ENCODE data around the gene PRPS1. TPM values are rescaled to one million over a fixed set of nuclear protein-coding genes. Genes with fewer than 3 reads are reported as not detected.

Gene PRPS1
- total and polyA plus RNA-seq, 2 of the 13 experiments (the other 11 are each of a cell fraction or from before 2014, with no cell fraction given): 33.7 to 54.4 TPM

DNA sequence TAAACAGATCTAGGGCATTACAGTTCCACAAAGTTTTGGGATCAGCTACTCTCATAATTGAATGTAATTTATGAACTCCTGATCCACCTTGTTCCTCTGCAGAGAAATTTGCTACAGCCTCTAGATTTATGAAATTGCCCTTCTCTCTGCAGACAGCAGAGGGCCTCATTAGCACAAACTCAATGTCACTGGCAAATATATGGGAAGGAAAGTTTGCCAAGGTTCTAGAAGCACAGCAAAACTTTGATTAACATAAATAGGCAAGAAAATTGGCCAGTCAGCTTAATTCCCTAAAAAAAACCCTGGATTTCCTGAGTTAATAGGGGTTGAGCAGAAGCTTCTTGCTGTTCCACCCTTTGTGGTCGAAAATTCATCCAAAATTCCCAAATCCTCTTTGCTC, 31.5 kb downstream of the PRPS1 start:
- ATAC-seq: 0 out of 3 replicates have a peak, but pooled peaks have one; percentile 43
- H3K4me1 ChIP-seq (ENCODE audit: insufficient read depth, low read length): no peaks in the 10 kb centered on the region
- FAIRE-seq: peak; percentile 79
- peak; percentile 9 for DNase-seq (ENCODE audit: low spot score)
- WGBS (ENCODE audit: low lambda C conversion rate): no CpG with 5 or more reads among the region's 1 CpG
- no peaks in the 10 kb centered on the region for H3K36me3 ChIP-seq (replicated peaks in 1 of 2; ENCODE audit: control insufficient read depth in 1 of 2, insufficient read depth in 2 of 2, low read length in 2 of 2)
- H3K9me3 ChIP-seq (ENCODE audit: low read length): no peaks in the 10 kb centered on the region
- H3K4me3 ChIP-seq (replicated peaks in 1 of 3; ENCODE audit: insufficient read depth in 1 of 3, low read depth in 2 of 3, low read length in 3 of 3): no peak overlapping the region
- no peak overlapping the region for H2AFZ ChIP-seq (ENCODE audit: low read length)
- H4K20me1 ChIP-seq (ENCODE audit: insufficient read depth, low read length): no peaks in the 10 kb centered on the region
- no peaks in the 10 kb centered on the region for H3K79me2 ChIP-seq (ENCODE audit: insufficient read depth, low read length)
- no peak overlapping the region for H3K27ac ChIP-seq (ENCODE audit: extremely low read length, insufficient read depth, low read length)
- intact Hi-C loops (cut with micrococcal nuclease; ENCODE audit: unreplicated experiment) (loop anchor here (1.0 to 5.0 kb wide), 2 partner anchors 118 to 233 kb away; partner anchors contain the start of gene NCBP2L), in situ Hi-C loops (cut with HindIII; ENCODE audit: extremely low pct_ligation_motif_present, low pct_unique_long_range_greater_than_20kb) (loop anchor here (5.0 kb wide), 1 partner anchor 118 kb away; the partner anchor contains the start of genes NCBP2L and TSC22D3)
- TF ChIP-seq SP1 (IDR thresholded peaks at IDR 0.05) (no peak), SP1 (CRISPR knock-in tag; IDR thresholded peaks at IDR 0.05) (no peak), MAFF (IDR thresholded peaks at IDR 0.05; ENCODE audit: low read depth, low read length) (peak; percentile 38; the same call in 1 of the 2 replicates), MAFK (conservative IDR thresholded peaks at IDR 0.05 in 1 of 2, IDR thresholded peaks at IDR 0.05 in 1 of 2; ENCODE audit: low read length in 2 of 2) (peak; percentile 19 to 57; a peak in 2 of 4 replicates), RARA (CRISPR knock-in tag; IDR thresholded peaks at IDR 0.05) (no peak), SALL1 (CRISPR knock-in tag; IDR thresholded peaks at IDR 0.05) (no peak), ZBTB10 (CRISPR knock-in tag; IDR thresholded peaks at IDR 0.05; ENCODE audit: borderline replicate concordance) (no peak), SMC3 (IDR thresholded peaks at IDR 0.05; ENCODE audit: low read length) (peak; percentile 70), STAG1 (CRISPR knock-in tag; IDR thresholded peaks at IDR 0.05) (peak; percentile 46), MAF1 (CRISPR knock-in tag; IDR thresholded peaks at IDR 0.05; ENCODE audit: borderline replicate concordance) (no peak), CREM (IDR thresholded peaks at IDR 0.05) (no peak), CREM (CRISPR knock-in tag; IDR thresholded peaks at IDR 0.05) (no peak), PBX2 (CRISPR knock-in tag; IDR thresholded peaks at IDR 0.05) (no peak), PHF5A (CRISPR knock-in tag; IDR thresholded peaks at IDR 0.05; ENCODE audit: low read depth, unreplicated experiment) (no peak)
- TF ChIP-seq, protein P1, sequence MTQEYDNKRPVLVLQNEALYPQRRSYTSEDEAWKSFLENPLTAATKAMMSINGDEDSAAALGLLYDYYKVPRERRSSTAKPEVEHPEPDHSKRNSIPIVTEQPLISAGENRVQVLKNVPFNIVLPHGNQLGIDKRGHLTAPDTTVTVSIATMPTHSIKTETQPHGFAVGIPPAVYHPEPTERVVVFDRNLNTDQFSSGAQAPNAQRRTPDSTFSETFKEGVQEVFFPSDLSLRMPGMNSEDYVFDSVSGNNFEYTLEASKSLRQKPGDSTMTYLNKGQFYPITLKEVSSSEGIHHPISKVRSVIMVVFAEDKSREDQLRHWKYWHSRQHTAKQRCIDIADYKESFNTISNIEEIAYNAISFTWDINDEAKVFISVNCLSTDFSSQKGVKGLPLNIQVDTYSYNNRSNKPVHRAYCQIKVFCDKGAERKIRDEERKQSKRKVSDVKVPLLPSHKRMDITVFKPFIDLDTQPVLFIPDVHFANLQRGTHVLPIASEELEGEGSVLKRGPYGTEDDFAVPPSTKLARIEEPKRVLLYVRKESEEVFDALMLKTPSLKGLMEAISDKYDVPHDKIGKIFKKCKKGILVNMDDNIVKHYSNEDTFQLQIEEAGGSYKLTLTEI (CRISPR knock-in tag; conservative IDR thresholded peaks at IDR 0.05): no peak
- TF ChIP-seq, protein P2, sequence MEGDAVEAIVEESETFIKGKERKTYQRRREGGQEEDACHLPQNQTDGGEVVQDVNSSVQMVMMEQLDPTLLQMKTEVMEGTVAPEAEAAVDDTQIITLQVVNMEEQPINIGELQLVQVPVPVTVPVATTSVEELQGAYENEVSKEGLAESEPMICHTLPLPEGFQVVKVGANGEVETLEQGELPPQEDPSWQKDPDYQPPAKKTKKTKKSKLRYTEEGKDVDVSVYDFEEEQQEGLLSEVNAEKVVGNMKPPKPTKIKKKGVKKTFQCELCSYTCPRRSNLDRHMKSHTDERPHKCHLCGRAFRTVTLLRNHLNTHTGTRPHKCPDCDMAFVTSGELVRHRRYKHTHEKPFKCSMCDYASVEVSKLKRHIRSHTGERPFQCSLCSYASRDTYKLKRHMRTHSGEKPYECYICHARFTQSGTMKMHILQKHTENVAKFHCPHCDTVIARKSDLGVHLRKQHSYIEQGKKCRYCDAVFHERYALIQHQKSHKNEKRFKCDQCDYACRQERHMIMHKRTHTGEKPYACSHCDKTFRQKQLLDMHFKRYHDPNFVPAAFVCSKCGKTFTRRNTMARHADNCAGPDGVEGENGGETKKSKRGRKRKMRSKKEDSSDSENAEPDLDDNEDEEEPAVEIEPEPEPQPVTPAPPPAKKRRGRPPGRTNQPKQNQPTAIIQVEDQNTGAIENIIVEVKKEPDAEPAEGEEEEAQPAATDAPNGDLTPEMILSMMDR (CRISPR knock-in tag; IDR thresholded peaks at IDR 0.05): peak; percentile 56
- TF ChIP-seq, protein P3, sequence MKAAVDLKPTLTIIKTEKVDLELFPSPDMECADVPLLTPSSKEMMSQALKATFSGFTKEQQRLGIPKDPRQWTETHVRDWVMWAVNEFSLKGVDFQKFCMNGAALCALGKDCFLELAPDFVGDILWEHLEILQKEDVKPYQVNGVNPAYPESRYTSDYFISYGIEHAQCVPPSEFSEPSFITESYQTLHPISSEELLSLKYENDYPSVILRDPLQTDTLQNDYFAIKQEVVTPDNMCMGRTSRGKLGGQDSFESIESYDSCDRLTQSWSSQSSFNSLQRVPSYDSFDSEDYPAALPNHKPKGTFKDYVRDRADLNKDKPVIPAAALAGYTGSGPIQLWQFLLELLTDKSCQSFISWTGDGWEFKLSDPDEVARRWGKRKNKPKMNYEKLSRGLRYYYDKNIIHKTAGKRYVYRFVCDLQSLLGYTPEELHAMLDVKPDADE (CRISPR knock-in tag; IDR thresholded peaks at IDR 0.05): no peak
- H3K27me3 ChIP-seq (ENCODE audit: control insufficient read depth in 1 of 2, insufficient read depth in 2 of 2, low read length in 2 of 2): no peaks in the 10 kb centered on the region; a peak in 1 of 5 replicates
- no peak overlapping the region for H3K9ac ChIP-seq (ENCODE audit: insufficient read depth, low read depth, low read length)
- H3K4me2 ChIP-seq (ENCODE audit: low read depth, low read length): no peak overlapping the region
- ChIA-PET POLR2A (no interaction called here), CTCF (ENCODE audit: low intra/inter-chr PET ratio, low total read pairs) (interaction anchor here (1.3 kb wide), 1 partner anchor 117 kb away, joined by 8 read pairs; the partner anchor contains the start of gene NCBP2L)
- no TSS peak for BruUV-seq (replicated peaks)

Data from HepG2 (cell line).